ENCODE results near the gene RAB3B. TPM values are rescaled to one million over a fixed set of nuclear protein-coding genes. Genes with fewer than 3 reads are reported as not detected.

Gene RAB3B
- total and polyA plus RNA-seq, 2 of the 4 experiments (the other 2 are of a cell fraction) = 33.6 to 78.5 TPM

GRCh38 chr1:51955797-51956527 lies 34.5 kb downstream of the RAB3B start:
- Histone ChIP-seq H3K23ac (ENCODE audit: low read depth, low read length) (peak overlapping the region; percentile 85), H2AK5ac (ENCODE audit: low read depth, low read length) (peak overlapping the region; percentile 35), H3K4me1 (ENCODE audit: control insufficient read depth, insufficient read depth, low read length) (peaks cover 21% of the 10 kb centered on the region), H3K4me2 (ENCODE audit: low read depth, low read length) (no peak overlapping the region), H4K91ac (ENCODE audit: insufficient read depth, low read depth, low read length) (no peak overlapping the region; the same call in 1 of the 2 replicates), H2BK15ac (ENCODE audit: low read depth, low read length) (no peak overlapping the region; the same call in 2 of the 3 replicates), H2BK20ac (ENCODE audit: low read depth, low read length) (peak overlapping the region; percentile 68), H3K56ac (ENCODE audit: extremely low read depth, insufficient read depth, low read length) (no peak overlapping the region), H3K9me3 (ENCODE audit: control insufficient read depth, insufficient read depth, low read length) (no peaks in the 10 kb centered on the region), H3K36me3 (ENCODE audit: control insufficient read depth, insufficient read depth, low read length) (peaks cover 13% of the 10 kb centered on the region), H3K27ac (ENCODE audit: insufficient read depth, low read length) (no peak overlapping the region), H4K8ac (ENCODE audit: low read depth in 2 of 2, low read length in 2 of 2) (peak overlapping the region in 1 of 2 experiments; percentile 76; a peak in 2 of 4 replicates), H3K79me1 (ENCODE audit: low read depth in 1 of 2, low read length in 2 of 2) (peaks cover 38 to 93% of the 10 kb centered on the region in 2 experiments), H4K5ac (ENCODE audit: low read depth, low read length) (peak overlapping the region; percentile 56; the same call in 1 of the 2 replicates), H2BK120ac (ENCODE audit: low read depth, low read length) (peak overlapping the region; percentile 57), H4K20me1 (ENCODE audit: insufficient read depth, low read length) (no peaks in the 10 kb centered on the region), H3K9ac (ENCODE audit: low read depth, low read length) (no peak overlapping the region), H2BK5ac (ENCODE audit: low read depth, low read length, poor library complexity, severe bottlenecking) (peak overlapping the region; percentile 59), H3K4ac (ENCODE audit: low read depth, low read length) (peak overlapping the region; percentile 67; the same call in 1 of the 2 replicates), H2AK9ac (replicated peaks; ENCODE audit: low read depth, low read length, poor library complexity) (no peak overlapping the region), H3K27me3 (ENCODE audit: control insufficient read depth, insufficient read depth, low read length) (no peaks in the 10 kb centered on the region), H3K4me3 (ENCODE audit: insufficient read depth, low read depth, low read length) (no peak overlapping the region), H3K14ac (replicated peaks; ENCODE audit: low read depth, low read length) (peak overlapping the region; percentile 29), H3K9me1 (ENCODE audit: insufficient read depth, low read length) (peaks cover 29% of the 10 kb centered on the region), H3K18ac (ENCODE audit: low read depth, low read length) (no peak overlapping the region), H2AFZ (replicated peaks; ENCODE audit: low read length, poor library complexity) (no peak overlapping the region)
- intact Hi-C loops (cut with micrococcal nuclease) = no loop called here
- in situ Hi-C loops (cut with MboI; ENCODE audit: low sequenced_read_pairs) = no loop called here
- peak; percentile 13; the same call in 1 of the 2 replicates for ATAC-seq (ENCODE audit: low read depth)
- DNase-seq = no peak
- dilution Hi-C loops (cut with HindIII; ENCODE audit: low sequenced_read_pairs, unreplicated experiment) = no loop called here
- WGBS, 2 experiments (ENCODE audit: extremely low coverage in 2 of 2, insufficient read length in 1 of 2) = no CpG with 5 or more reads among the region's 4 CpGs
- ChIA-PET POLR2A (ENCODE audit: unreplicated experiment) (interaction anchor here (1.1 kb wide), 1 partner anchor 57 kb away, joined by 3 read pairs; no protein-coding TSS in a partner anchor), CTCF (interaction anchor here (0.5 to 0.7 kb wide), 2 partner anchors 10 to 12 kb away, joined by 3 read pairs; no protein-coding TSS in a partner anchor)
- no TSS peak for BruUV-seq (replicated peaks)
- no peak for TF ChIP-seq USF2 (IDR thresholded peaks at IDR 0.05; ENCODE audit: low read depth, low read length)
- TF ChIP-seq SMC3 (IDR thresholded peaks at IDR 0.05; ENCODE audit: low read depth, low read length) = no peak
- TF ChIP-seq FOS (IDR thresholded peaks at IDR 0.05; ENCODE audit: low read depth, low read length) = no peak
- TF ChIP-seq NFE2L2 (IDR thresholded peaks at IDR 0.05; ENCODE audit: low read depth, low read length) = no peak
- TF ChIP-seq RAD21 (IDR thresholded peaks at IDR 0.05; ENCODE audit: low read length) = no peak
- no peak for TF ChIP-seq MXI1 (IDR thresholded peaks at IDR 0.05; ENCODE audit: borderline replicate concordance, low read depth, low read length)
- TF ChIP-seq, protein P1, sequence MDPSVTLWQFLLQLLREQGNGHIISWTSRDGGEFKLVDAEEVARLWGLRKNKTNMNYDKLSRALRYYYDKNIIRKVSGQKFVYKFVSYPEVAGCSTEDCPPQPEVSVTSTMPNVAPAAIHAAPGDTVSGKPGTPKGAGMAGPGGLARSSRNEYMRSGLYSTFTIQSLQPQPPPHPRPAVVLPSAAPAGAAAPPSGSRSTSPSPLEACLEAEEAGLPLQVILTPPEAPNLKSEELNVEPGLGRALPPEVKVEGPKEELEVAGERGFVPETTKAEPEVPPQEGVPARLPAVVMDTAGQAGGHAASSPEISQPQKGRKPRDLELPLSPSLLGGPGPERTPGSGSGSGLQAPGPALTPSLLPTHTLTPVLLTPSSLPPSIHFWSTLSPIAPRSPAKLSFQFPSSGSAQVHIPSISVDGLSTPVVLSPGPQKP (IDR thresholded peaks at IDR 0.05; ENCODE audit: borderline replicate concordance, low read depth, low read length) = no peak
- no peak for TF ChIP-seq MAFK (IDR thresholded peaks at IDR 0.05; ENCODE audit: low read depth, low read length)
- TF ChIP-seq RFX5 (IDR thresholded peaks at IDR 0.05; ENCODE audit: low read depth, low read length) = no peak
- no peak for TF ChIP-seq MAZ (IDR thresholded peaks at IDR 0.05; ENCODE audit: borderline replicate concordance, low read depth, low read length)
- no peak for TF ChIP-seq CTCF (conservative IDR thresholded peaks at IDR 0.05; ENCODE audit: low read depth, low read length)
- TF ChIP-seq POLR2A (IDR thresholded peaks at IDR 0.05; ENCODE audit: low read depth, low read length) = no peak
- no peak for TF ChIP-seq CEBPB (IDR thresholded peaks at IDR 0.05; ENCODE audit: low read depth, low read length)
- TF ChIP-seq RCOR1 (IDR thresholded peaks at IDR 0.05; ENCODE audit: insufficient replicate concordance, low read length) = no peak

Measured in IMR-90 (cell line).